KMS-11 (cell line): ENCODE results near the gene ASIC5.

Experiments
- H2AFZ ChIP-seq: fragments of 200-600 bp; sonication (generic); 2 replicates; pipeline ENCODE4 v1.6.1; 2016; ENCODE audit warnings: antibody characterized with exemption, mixed run types, low read depth
- H3K27ac ChIP-seq: fragments of 200-600 bp; sonication (generic); 2 replicates; pipeline ENCODE4 v1.6.1; 2016; ENCODE audit warnings: mild to moderate bottlenecking, mixed run types
- H3K27me3 ChIP-seq: fragments of 200-600 bp; sonication (generic); 2 replicates; pipeline ENCODE4 v1.6.1; 2017; ENCODE audit warnings: mild to moderate bottlenecking, low read depth, mixed run types, moderate library complexity; ENCODE audit not compliant: insufficient read depth
- H3K36me3 ChIP-seq: fragments of 200-600 bp; sonication (generic); 2 replicates; pipeline ENCODE4 v1.6.1; 2017; ENCODE audit warnings: mild to moderate bottlenecking, mixed run types; ENCODE audit not compliant: insufficient read depth
- H3K4me1 ChIP-seq: fragments of 200-600 bp; sonication (generic); 2 replicates; pipeline ENCODE4 v1.6.1; 2016; ENCODE audit warnings: mild to moderate bottlenecking, low read depth, mixed run types; ENCODE audit not compliant: poor library complexity, severe bottlenecking
- H3K4me2 ChIP-seq: fragments of 200-600 bp; sonication (generic); 2 replicates; pipeline ENCODE4 v1.7.0; 2016; ENCODE audit warnings: mild to moderate bottlenecking, mixed run types
- H3K4me3 ChIP-seq: fragments of 200-600 bp; sonication (generic); IDR thresholded peaks from 2 replicates; pipeline ENCODE4 v1.6.1; 2017; ENCODE audit warnings: low read depth, low read length, mixed read lengths; ENCODE audit not compliant: insufficient read depth
- H3K79me2 ChIP-seq: fragments of 200-600 bp; sonication (generic); 2 replicates; pipeline ENCODE4 v1.6.1; 2016; ENCODE audit warnings: low read depth, mixed run types; ENCODE audit not compliant: insufficient read depth
- H3K9ac ChIP-seq: fragments of 200-600 bp; sonication (generic); 2 replicates; pipeline ENCODE4 v1.6.1; 2016; ENCODE audit warnings: mild to moderate bottlenecking, mixed run types
- H4K20me1 ChIP-seq: fragments of 200-600 bp; sonication (generic); 2 replicates; pipeline ENCODE4 v1.6.1; 2016; ENCODE audit warnings: mild to moderate bottlenecking, mixed run types; ENCODE audit not compliant: insufficient read depth
- TF ChIP-seq, protein P1 (sequence below): fragments of 200-600 bp; sonication (generic); conservative IDR thresholded peaks from 2 replicates; pipeline ENCODE4 v1.6.1; 2017; ENCODE audit warnings: low read depth, mild to moderate bottlenecking, antibody characterized with exemption, low read length, moderate library complexity, mixed read lengths

Gene ASIC5

DNA sequence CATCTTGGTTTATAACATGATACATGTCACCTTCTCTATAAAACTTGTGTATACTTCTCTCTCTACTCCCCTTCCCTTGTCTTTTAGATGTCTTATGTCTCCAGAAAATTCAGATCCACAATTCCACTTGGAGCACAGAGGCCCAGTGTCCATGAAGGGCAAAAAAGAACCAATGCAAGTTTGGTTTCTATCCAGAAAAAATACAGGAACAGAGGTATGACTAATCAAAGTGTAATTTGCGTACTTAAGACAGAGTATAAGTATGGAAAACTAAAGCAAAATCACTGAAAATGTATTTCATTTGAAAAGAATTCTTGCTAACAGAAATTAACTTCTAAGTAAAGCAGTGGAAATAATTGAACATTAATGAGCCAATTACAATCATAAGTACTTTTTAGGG, 61.1 kb downstream of the ASIC5 start:
- no peaks in the 10 kb centered on the region for H3K27me3 ChIP-seq
- no peak overlapping the region for H3K4me2 ChIP-seq
- H2AFZ ChIP-seq: no peak overlapping the region
- H4K20me1 ChIP-seq: no peaks in the 10 kb centered on the region
- TF ChIP-seq, protein P1, sequence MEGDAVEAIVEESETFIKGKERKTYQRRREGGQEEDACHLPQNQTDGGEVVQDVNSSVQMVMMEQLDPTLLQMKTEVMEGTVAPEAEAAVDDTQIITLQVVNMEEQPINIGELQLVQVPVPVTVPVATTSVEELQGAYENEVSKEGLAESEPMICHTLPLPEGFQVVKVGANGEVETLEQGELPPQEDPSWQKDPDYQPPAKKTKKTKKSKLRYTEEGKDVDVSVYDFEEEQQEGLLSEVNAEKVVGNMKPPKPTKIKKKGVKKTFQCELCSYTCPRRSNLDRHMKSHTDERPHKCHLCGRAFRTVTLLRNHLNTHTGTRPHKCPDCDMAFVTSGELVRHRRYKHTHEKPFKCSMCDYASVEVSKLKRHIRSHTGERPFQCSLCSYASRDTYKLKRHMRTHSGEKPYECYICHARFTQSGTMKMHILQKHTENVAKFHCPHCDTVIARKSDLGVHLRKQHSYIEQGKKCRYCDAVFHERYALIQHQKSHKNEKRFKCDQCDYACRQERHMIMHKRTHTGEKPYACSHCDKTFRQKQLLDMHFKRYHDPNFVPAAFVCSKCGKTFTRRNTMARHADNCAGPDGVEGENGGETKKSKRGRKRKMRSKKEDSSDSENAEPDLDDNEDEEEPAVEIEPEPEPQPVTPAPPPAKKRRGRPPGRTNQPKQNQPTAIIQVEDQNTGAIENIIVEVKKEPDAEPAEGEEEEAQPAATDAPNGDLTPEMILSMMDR: no peak
- no peak overlapping the region for H3K4me3 ChIP-seq
- no peaks in the 10 kb centered on the region for H3K36me3 ChIP-seq
- peaks cover 7% of the 10 kb centered on the region for H3K4me1 ChIP-seq
- H3K9ac ChIP-seq: no peak overlapping the region
- no peak overlapping the region for H3K27ac ChIP-seq
- H3K79me2 ChIP-seq: no peaks in the 10 kb centered on the region

DNA sequence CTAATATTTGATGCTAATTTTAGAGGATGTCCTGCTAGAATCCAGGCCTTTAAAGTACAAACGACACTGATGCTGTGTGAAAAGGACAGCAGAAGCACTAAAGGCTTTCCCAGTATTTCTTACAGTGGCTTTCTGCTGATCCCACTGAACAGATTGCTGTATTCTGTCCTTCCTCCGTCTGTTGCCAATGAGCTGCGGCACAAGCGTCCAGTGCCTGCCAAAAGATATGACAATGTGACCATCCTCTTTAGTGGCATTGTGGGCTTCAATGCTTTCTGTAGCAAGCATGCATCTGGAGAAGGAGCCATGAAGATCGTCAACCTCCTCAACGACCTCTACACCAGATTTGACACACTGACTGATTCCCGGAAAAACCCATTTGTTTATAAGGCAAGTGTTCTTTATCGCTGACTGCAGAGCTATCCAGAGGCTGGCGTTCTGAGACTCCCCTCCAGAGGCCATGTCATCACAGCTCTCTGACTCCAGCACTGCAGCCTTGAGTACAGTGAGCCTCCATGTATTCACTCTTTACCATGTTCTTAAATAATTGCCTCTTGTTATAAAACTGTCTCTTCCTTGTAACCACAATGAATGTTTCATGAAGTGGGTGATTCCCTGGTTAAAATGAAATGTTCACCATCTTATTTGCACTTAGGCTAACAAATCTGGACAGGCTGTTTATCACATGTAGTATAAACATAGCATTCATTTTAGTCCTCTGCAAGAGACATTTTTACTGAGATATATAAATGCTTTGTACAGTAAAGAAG, 63.7 kb downstream of the ASIC5 start:
- H3K79me2 ChIP-seq: no peaks in the 10 kb centered on the region
- H3K36me3 ChIP-seq: no peaks in the 10 kb centered on the region
- H3K4me1 ChIP-seq: no peaks in the 10 kb centered on the region
- no peak overlapping the region for H3K4me3 ChIP-seq
- no peak overlapping the region for H3K9ac ChIP-seq
- H3K27ac ChIP-seq: no peak overlapping the region
- no peak overlapping the region for H3K4me2 ChIP-seq
- TF ChIP-seq, protein P1: no peak
- no peak overlapping the region for H2AFZ ChIP-seq
- H4K20me1 ChIP-seq: no peaks in the 10 kb centered on the region
- no peaks in the 10 kb centered on the region for H3K27me3 ChIP-seq

DNA sequence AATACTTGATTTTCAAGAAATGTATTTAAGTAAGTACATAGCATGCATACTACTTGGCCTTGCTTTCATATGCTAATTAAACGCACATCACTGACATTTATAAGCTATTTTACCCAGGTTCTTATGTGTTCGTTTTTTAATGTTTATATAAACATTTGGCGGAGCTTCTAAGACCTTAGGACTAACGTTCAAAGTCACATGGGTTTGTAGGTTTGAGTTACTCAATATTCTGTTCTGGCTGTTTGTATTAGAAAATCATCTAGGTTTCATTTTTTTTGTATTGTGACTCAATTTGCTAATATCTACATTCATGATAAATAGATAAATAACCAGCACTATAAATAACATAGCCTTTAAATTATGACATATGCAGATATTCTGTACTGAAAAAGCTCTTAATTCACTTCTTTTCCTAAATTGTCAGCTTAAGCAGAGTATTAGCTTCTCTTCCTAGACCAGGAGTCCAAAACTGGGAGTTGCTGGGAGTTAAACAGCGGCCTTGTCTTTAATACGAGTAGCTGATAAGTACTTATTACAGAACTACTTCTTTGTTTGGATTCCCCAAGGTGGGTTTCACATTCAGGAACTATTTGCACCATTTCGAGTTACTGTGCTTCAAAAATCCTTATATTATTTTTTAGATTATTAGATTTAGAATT, 65.3 kb downstream of the ASIC5 start:
- no peak overlapping the region for H2AFZ ChIP-seq
- no peaks in the 10 kb centered on the region for H3K4me1 ChIP-seq
- no peaks in the 10 kb centered on the region for H3K79me2 ChIP-seq
- no peaks in the 10 kb centered on the region for H3K27me3 ChIP-seq
- no peak overlapping the region for H3K27ac ChIP-seq
- no peak overlapping the region for H3K4me3 ChIP-seq
- H3K4me2 ChIP-seq: no peak overlapping the region
- H3K36me3 ChIP-seq: no peaks in the 10 kb centered on the region
- H3K9ac ChIP-seq: no peak overlapping the region
- H4K20me1 ChIP-seq: no peaks in the 10 kb centered on the region
- TF ChIP-seq, protein P1: no peak

DNA sequence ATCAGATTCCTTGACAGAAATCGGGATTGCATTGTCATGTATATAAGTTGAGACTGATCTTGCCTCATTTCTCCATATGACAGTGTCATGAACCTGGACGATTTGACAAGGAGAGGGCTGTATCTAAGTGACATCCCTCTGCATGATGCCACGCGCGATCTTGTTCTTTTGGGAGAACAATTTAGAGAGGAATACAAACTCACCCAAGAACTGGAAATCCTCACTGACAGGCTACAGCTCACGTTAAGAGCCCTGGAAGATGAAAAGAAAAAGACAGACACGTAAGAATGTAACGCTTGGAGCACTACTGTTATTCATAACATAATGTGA, 66.3 kb downstream of the ASIC5 start:
- no peak overlapping the region for H3K4me2 ChIP-seq
- no peaks in the 10 kb centered on the region for H3K36me3 ChIP-seq
- no peaks in the 10 kb centered on the region for H3K79me2 ChIP-seq
- TF ChIP-seq, protein P1: no peak
- H3K9ac ChIP-seq: no peak overlapping the region
- H3K27me3 ChIP-seq: no peaks in the 10 kb centered on the region
- no peak overlapping the region for H3K27ac ChIP-seq
- no peaks in the 10 kb centered on the region for H4K20me1 ChIP-seq
- H2AFZ ChIP-seq: no peak overlapping the region
- no peaks in the 10 kb centered on the region for H3K4me1 ChIP-seq
- H3K4me3 ChIP-seq: no peak overlapping the region
